D721Med (cell line): ENCODE results near the gene MRPS27.

Source experiments
- DNase-seq: peaks from one replicate; pipeline ENCODE4 v3.0.0; 2011; ENCODE audit warnings: low spot score; ENCODE audit not compliant: insufficient read length
- FAIRE-seq: peaks from 2 replicates; lab custom pipeline; 2011; peaks lifted over from hg19 to GRCh38; lab: Jason Lieb, UNC
- TF ChIP-seq, protein P1 (sequence below): IDR thresholded peaks from 2 replicates; pipeline ENCODE4 v1.5.1; 2012; ENCODE audit warnings: mild to moderate bottlenecking, control low read depth; ENCODE audit not compliant: insufficient read depth; ENCODE audit errors: missing control alignments

The MRPS27 gene

DNA sequence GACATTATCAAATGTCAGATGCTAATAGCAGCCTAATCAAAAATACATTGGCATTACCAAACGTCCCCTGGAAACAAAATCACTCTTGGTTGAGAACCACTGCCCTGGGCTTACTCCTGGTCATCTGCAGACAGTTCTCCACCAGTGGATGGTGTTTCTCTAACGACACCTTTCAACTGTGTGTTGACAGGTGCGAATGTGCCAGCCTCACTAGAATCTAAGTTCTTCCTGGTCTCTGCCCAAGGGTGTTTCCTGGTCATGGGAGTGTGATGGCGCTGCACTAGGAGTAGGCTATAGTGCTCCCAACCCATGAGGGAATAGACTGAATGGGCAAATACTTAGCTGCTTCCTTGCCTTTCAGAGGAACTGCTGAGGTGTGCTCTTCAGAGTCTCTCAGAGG, 105.9 kb downstream of the MRPS27 start:
- TF ChIP-seq, protein P1, sequence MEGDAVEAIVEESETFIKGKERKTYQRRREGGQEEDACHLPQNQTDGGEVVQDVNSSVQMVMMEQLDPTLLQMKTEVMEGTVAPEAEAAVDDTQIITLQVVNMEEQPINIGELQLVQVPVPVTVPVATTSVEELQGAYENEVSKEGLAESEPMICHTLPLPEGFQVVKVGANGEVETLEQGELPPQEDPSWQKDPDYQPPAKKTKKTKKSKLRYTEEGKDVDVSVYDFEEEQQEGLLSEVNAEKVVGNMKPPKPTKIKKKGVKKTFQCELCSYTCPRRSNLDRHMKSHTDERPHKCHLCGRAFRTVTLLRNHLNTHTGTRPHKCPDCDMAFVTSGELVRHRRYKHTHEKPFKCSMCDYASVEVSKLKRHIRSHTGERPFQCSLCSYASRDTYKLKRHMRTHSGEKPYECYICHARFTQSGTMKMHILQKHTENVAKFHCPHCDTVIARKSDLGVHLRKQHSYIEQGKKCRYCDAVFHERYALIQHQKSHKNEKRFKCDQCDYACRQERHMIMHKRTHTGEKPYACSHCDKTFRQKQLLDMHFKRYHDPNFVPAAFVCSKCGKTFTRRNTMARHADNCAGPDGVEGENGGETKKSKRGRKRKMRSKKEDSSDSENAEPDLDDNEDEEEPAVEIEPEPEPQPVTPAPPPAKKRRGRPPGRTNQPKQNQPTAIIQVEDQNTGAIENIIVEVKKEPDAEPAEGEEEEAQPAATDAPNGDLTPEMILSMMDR, result no peak
- no peak for DNase-seq
- FAIRE-seq, result no peak

- TF ChIP-seq, protein P1, result no peak
- DNase-seq (no peak), FAIRE-seq (no peak)
These were observed 106.6 kb downstream of the MRPS27 start for GRCh38 chr5:72213482-72213881.

DNA sequence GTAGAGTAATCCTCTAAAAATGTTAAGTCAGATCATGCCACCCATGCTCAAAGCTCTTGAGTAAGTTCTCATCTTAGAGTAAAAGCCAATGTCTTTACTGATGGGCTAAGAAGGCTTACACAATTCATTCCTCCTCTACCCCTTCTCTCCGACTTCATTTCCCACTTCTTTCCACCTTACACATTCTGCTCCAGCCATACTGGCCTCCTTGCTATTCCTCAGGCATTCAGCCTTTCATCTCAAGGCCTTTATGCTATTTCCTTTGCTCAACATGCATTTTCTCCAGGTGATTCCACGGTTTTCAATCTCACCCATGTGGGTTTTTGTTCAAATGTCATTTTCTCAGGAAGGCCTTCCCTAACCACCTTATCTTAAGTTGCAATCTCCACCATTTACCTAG, 107.9 kb downstream of the MRPS27 start:
- TF ChIP-seq, protein P1, result no peak
- DNase-seq (no peak), FAIRE-seq (no peak)

DNA sequence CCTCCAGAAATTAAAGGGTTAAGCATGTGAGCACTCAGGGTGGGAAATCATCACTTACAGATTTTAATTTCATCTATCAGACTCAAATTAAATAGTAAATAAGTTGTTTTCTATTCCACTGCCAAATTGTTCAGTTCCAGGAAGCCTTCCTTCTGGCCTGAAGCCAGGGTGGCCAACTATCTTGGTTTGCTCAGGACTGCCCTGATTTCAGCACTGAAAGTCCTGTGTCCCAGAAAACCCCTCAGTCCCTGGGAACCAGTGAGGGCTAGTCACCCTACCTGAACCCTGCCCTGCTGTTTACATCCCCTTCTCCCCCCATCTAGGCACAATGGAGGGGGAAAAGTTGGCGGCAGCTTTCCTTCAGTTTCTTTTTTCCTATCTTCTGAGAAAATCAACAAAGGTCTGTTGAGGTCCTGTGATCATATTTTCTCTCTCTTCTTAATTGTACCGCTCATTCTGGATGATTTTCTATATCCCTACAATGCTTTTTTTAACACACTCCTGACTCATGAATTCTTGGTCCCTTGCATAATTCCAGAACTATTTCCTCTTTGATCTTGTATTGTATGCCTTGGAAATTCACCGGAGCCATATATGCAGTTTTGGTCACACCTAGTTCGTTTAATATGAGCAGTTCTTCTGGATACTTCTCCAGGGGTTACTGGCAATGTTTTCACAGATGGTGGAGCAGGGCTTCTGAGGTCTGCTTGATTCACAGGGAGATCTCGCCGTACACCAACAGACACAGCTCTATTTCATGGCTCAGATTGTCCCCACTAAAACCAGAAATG, 109.0 kb downstream of the MRPS27 start:
- DNase-seq, result no peak
- TF ChIP-seq, protein P1, result no peak
- no peak for FAIRE-seq

DNA sequence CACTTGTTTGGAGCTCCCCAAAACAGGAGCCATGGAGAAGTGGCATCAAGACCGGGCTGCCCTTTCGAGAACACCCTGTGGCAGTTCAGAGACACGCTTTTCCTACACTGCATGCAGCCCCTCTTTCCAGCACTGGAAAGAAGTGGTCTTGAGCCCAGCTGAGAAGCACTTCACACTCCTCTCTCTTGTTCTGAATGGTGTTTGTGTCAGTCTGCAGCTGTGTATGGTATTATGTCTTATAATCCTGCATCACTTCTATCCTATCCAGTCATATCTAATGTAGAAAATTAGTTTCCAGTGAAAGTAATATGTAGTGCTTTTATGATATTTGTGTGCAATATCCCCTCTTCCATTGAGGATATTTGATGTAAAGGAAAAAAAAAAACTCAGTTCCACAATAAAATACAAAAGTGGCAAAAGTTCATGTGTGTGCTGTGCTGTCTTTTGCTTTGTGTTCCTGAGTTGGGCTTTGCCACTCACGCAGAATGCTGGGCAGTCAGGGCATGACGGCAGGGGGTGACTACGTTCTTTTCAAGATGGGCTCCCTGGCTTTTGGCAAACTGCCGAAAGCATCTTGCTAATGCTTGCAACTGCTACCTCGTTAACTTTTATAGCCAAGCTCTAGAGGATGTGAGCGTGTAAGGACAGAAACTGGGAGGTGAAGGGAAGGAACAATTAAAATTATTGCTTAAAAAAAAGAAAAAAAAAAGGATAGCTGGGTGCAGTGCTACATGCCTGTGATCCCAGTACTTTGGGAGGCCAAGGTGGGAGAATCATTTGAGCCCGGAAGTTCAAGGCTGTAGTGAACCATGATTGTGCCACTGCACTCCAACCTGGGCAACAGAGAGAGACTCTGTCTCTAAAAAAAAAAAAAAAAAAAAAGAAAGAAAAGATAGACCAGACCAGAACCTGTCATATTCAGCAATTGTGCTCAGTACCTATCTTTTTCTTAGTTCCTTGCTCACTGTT, 110.6 kb downstream of the MRPS27 start:
- FAIRE-seq (no peak), DNase-seq (no peak)

GRCh38 chr5:72208324-72208926, 111.6 kb downstream of the MRPS27 start:
- DNase-seq, result no peak
- FAIRE-seq, result peak; percentile 25

More for the DNA sequence above, 110.6 kb downstream of the MRPS27 start:
- TF ChIP-seq, protein P1, result peak; percentile 43

More at GRCh38 chr5:72208324-72208926, 111.6 kb downstream of the MRPS27 start:
- TF ChIP-seq, protein P1, result no peak
